Tibial nerve (tissue), 4 donors: ENCODE data around the gene TRERF1.

Experiments
- CTCF ChIP-seq, 5 experiments: fragments of 200-600 bp in 3 of 5; fragments of 450-650 bp in 2 of 5; sonication (generic) in 3 of 5; IDR thresholded peaks; one replicate each; pipeline ENCODE4 v1.5.1; 2016 to 2019; ENCODE audit warnings: antibody characterized with exemption in 5 of 5, mild to moderate bottlenecking in 3 of 5, moderate library complexity in 2 of 5
- EP300 ChIP-seq, 2 donors: sonication (generic); formaldehyde crosslinking; IDR thresholded peaks; one replicate each; pipeline ENCODE4 v1.6.1; 2017; ENCODE audit warnings: antibody characterized with exemption in 2 of 2, mild to moderate bottlenecking in 1 of 2
- POLR2A ChIP-seq, 2 donors: fragments of 450-650 bp; IDR thresholded peaks; one replicate each; pipeline ENCODE4 v1.6.1; 2017; ENCODE audit warnings: antibody characterized with exemption in 2 of 2, mild to moderate bottlenecking in 2 of 2, moderate library complexity in 2 of 2

GRCh38 chr6:42182101-42182500, 269.6 kb downstream of the TRERF1 start:
- TF ChIP-seq CTCF (IDR thresholded peaks at IDR 0.05) (no peak), EP300 (IDR thresholded peaks at IDR 0.05) (no peak), POLR2A (IDR thresholded peaks at IDR 0.05) (no peak)
